ENCODE data around the gene CBX2. TPM values are rescaled to one million over a fixed set of nuclear protein-coding genes. Genes with fewer than 3 reads are reported as not detected.

CBX2 gene
- polyA plus RNA-seq, 2 donors = 2.1 to 3.3 TPM

Other genes with a start within 250 kb of the CBX2 start
- gene RBFOX3, start 167.1 kb upstream of the CBX2 start, polyA plus RNA-seq = 1 to 10 TPM; 3.6 to 5.3 TPM
- gene ENPP7, start 47.2 kb upstream of the CBX2 start, polyA plus RNA-seq = not detected
- 1 to 10 TPM; 2.2 to 3.2 TPM for gene CBX8, start 18.9 kb downstream of the CBX2 start, polyA plus RNA-seq
- 10 to 100 TPM; 10.7 to 15.8 TPM for gene CBX4, start 61.3 kb downstream of the CBX2 start, polyA plus RNA-seq